Measurements from ENCODE around the gene EPB42. TPM values are rescaled to one million over a fixed set of nuclear protein-coding genes. Genes with fewer than 3 reads are reported as not detected.

The EPB42 gene
- total RNA-seq, 5 donors from 2014 or later (not counting 1 experiment from before 2014, with no cell fraction given), result not detected

DNA sequence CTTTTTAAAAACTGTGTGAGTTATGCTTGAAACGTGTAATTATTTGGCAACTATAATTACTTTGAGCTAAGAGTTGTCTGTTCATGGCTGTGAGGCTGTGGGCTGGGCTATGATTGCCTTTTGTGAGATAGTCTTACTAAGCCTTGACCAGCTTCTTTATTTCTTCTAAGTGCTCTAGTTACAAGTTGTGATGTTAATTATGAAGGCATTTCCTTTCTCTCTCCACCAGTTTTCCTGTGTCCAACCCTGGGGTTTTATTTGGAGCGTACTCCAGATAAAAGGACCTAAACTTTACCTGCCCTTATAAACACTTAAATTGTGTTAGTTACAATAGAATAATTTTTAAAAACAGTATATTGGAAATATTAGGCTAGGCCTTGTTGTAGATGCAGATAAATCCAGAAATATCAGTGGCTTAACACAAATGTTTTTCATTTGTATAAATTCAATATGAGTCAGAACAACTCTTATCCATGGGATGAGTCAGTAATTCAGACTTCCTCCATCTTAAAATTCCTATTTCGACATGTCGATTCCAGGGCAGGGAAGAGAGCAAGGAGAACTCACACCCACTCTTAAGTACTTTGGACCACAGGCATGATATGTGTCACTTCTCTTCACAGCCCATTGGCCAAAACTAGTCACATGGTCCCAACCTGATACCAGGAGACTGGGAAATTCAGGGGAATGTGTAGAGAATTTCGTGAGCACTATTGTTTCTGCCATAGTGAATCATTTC lies 70.5 kb downstream of the EPB42 start:
- ChIA-PET CTCF (no interaction called here), POLR2A (no interaction called here)
- Mint-ChIP-seq H3K4me1 (peaks cover 12 to 21% (median 16%) of the 10 kb centered on the region in 3 donors), H3K27me3 (no peaks in the 10 kb centered on the region), H3K27ac (no peak overlapping the region), H3K36me3 (peaks cover 36% of the 10 kb centered on the region), H3K9me3 (no peaks in the 10 kb centered on the region), H3K4me3 (no peak overlapping the region)
- no peak overlapping the region for H3K4me3 ChIP-seq (ENCODE audit: control insufficient read depth in 1 of 2, extremely low read depth in 1 of 2, low read length in 1 of 2)
- peaks cover 0 to 29% of the 10 kb centered on the region in 2 donors for H3K36me3 ChIP-seq (ENCODE audit: control insufficient read depth in 2 of 2, extremely low read depth in 1 of 2, insufficient read depth in 1 of 2, low read length in 1 of 2)
- H3K4me1 ChIP-seq (ENCODE audit: control insufficient read depth in 1 of 2, extremely low read depth in 1 of 2, insufficient read depth in 2 of 2, low read length in 2 of 2), result peaks cover 7 to 11% of the 10 kb centered on the region in 2 experiments
- no CpG with 5 or more reads among the region's 5 CpGs for WGBS (ENCODE audit: insufficient coverage)
- no peak overlapping the region for H3K27ac ChIP-seq (ENCODE audit: low read length)
- no peaks in the 10 kb centered on the region for H3K27me3 ChIP-seq (replicated peaks in 1 of 2; ENCODE audit: control insufficient read depth in 2 of 2, extremely low read depth in 1 of 2, insufficient read depth in 2 of 2, low read length in 1 of 2)
- ATAC-seq (replicated peaks in 1 of 4), result no peak
- no peak for DNase-seq
- no peaks in the 10 kb centered on the region for H3K9me3 ChIP-seq

Other genes starting within 250 kb of the EPB42 start
- gene UBR1, start 115.0 kb downstream of the EPB42 start, total RNA-seq, result 10 to 100 TPM; 35.0 to 55.6 (median 41.0) TPM
- gene TMEM62, start 87.4 kb downstream of the EPB42 start, total RNA-seq, result 10 to 100 TPM; 14.8 to 20.2 (median 16.4) TPM
- 100 to 1,000 TPM in 3 of 5 donors, 10 to 100 TPM in 2; 91.3 to 103 (median 102) TPM for gene CCNDBP1, start 35.6 kb downstream of the EPB42 start, total RNA-seq
- not detected for gene TGM5, start 45.9 kb upstream of the EPB42 start, total RNA-seq
- gene TGM7, start 81.2 kb upstream of the EPB42 start, total RNA-seq, result not detected
- gene LCMT2, start 109.6 kb upstream of the EPB42 start, total RNA-seq, result 10 to 100 TPM in 3 of 5 donors, 1 to 10 TPM in 2; 9.3 to 13.6 (median 10.7) TPM
- gene ZSCAN29, start 150.0 kb upstream of the EPB42 start, total RNA-seq, result 10 to 100 TPM; 16.6 to 38.3 (median 32.2) TPM
- 10 to 100 TPM; 10.4 to 24.3 (median 21.3) TPM for gene TUBGCP4, start 150.1 kb upstream of the EPB42 start, total RNA-seq

Measured in T-cell (primary cell).